NT2/D1 (cell line): ENCODE data around the gene TARS2.

ENCODE experiments used
- SUZ12 ChIP-seq: IDR thresholded peaks from 2 replicates; pipeline ENCODE4 v1.6.1; 2011; ENCODE audit not compliant: insufficient read length, insufficient read depth; ENCODE audit errors: extremely low read depth
- YY1 ChIP-seq: IDR thresholded peaks from 2 replicates; pipeline ENCODE4 v1.6.1; 2011; ENCODE audit not compliant: insufficient read length, insufficient read depth
- ZNF274 ChIP-seq: IDR thresholded peaks from 2 replicates; pipeline ENCODE4 v1.6.1; 2011; ENCODE audit warnings: mild to moderate bottlenecking, low read depth, low read length

DNA sequence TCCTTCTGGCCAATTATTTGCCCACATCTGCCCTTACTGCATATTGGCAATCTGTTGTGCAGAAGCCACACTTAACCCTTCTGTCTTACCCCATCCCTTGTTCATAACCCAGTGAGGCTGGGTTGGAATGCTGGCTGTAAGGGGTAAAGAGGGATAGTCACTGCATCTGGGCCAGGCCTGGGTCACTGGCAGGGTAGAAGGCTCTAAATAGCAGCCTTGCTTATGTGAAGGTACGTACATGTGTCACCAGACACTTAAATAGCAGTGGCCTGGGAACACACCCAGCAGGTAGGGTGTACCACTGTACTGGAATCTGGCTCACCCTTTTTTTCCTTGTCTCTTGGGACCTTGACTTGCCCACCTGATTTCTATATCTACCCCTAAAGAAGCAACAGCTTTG is 9.9 kb upstream of the TARS2 start:
- TF ChIP-seq YY1: no peak
- TF ChIP-seq ZNF274: no peak
- no peak for TF ChIP-seq SUZ12
